Nephron progenitor cell (in vitro differentiated cells): ENCODE results near the gene RFX8.
A peak's percentile ranks its signal among the peaks of the same experiment; 100 is the strongest.

Source experiments
- DNase-seq: peaks from one replicate; pipeline ENCODE4 v3.0.0; 2021
- H3K27ac Mint-ChIP-seq: 2 replicates; pipeline ENCODE4 v1.8.0; 2021; ENCODE audit warnings: mild to moderate bottlenecking, moderate library complexity, mixed read lengths
- H3K27me3 Mint-ChIP-seq: 2 replicates; pipeline ENCODE4 v1.8.0; 2021; ENCODE audit warnings: mild to moderate bottlenecking, low read depth, mixed read lengths; ENCODE audit not compliant: poor library complexity
- H3K36me3 Mint-ChIP-seq: 2 replicates; pipeline ENCODE4 v1.8.0; 2021; ENCODE audit warnings: low read depth, mixed read lengths
- H3K4me1 Mint-ChIP-seq: 2 replicates; pipeline ENCODE4 v1.8.0; 2021; ENCODE audit warnings: mixed read lengths
- H3K4me3 Mint-ChIP-seq: 2 replicates; pipeline ENCODE4 v1.8.0; 2021; ENCODE audit warnings: mild to moderate bottlenecking, moderate library complexity, mixed read lengths
- H3K9me3 Mint-ChIP-seq: 2 replicates; pipeline ENCODE4 v1.8.0; 2021; ENCODE audit warnings: mild to moderate bottlenecking, moderate library complexity, mixed read lengths
- TF ChIP-seq, protein P1 (sequence below): fragments of 200-600 bp; sonication (generic); IDR thresholded peaks from 2 replicates; pipeline ENCODE4 v1.5.0; 2021; ENCODE audit warnings: antibody characterized with exemption

The RFX8 gene

DNA sequence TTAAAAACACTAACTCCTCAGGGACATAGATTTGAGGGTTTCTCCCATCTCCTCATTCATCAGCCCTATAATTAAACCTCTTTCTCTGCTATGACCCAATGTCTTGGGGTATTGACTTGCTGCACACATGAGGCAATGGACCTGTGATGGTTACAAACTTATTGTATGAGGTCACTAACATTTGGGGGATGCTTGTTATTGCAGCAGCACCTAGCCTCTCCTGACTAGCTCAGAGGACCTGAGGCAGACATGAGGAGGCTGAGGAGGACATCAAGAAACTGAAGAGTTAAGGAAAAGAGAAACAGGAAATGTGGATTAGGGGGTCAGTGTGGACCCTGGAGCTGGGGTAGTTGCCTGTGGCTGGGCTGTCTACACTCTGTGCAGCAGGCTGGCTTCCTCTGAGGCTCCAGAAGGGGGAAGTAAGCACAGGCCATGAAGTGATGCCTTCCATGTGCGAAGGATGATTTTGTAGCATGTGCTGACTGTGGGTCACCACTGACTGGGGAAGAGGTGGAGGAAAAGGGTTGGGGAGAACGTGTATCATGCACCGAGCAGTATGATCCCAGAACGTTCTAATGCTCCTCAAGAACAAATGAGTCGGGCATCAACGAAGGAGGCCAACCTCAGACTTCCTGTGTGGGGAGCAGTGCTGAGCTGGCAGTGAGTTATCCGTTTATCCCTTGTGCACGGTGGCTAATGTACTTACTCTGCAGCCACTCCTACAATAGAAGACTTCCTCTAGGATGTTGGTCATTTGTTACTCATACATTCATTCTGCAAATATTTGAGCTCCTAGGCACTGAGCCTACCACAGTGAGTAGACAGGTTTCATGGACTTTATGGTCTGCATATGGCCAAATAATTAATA is 42.1 kb upstream of the RFX8 start:
- no peak for DNase-seq
- peaks cover 29% of the 10 kb centered on the region for H3K4me1 Mint-ChIP-seq
- H3K27ac Mint-ChIP-seq: no peak overlapping the region
- no peak overlapping the region for H3K4me3 Mint-ChIP-seq
- no peaks in the 10 kb centered on the region for H3K36me3 Mint-ChIP-seq
- peaks cover 13% of the 10 kb centered on the region for H3K9me3 Mint-ChIP-seq
- H3K27me3 Mint-ChIP-seq: no peaks in the 10 kb centered on the region
- TF ChIP-seq, protein P1, sequence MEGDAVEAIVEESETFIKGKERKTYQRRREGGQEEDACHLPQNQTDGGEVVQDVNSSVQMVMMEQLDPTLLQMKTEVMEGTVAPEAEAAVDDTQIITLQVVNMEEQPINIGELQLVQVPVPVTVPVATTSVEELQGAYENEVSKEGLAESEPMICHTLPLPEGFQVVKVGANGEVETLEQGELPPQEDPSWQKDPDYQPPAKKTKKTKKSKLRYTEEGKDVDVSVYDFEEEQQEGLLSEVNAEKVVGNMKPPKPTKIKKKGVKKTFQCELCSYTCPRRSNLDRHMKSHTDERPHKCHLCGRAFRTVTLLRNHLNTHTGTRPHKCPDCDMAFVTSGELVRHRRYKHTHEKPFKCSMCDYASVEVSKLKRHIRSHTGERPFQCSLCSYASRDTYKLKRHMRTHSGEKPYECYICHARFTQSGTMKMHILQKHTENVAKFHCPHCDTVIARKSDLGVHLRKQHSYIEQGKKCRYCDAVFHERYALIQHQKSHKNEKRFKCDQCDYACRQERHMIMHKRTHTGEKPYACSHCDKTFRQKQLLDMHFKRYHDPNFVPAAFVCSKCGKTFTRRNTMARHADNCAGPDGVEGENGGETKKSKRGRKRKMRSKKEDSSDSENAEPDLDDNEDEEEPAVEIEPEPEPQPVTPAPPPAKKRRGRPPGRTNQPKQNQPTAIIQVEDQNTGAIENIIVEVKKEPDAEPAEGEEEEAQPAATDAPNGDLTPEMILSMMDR: no peak

- Mint-ChIP-seq H3K4me1 (peaks cover 29% of the 10 kb centered on the region), H3K9me3 (peaks cover 13% of the 10 kb centered on the region), H3K36me3 (no peaks in the 10 kb centered on the region), H3K4me3 (no peak overlapping the region), H3K27ac (no peak overlapping the region), H3K27me3 (no peaks in the 10 kb centered on the region)
- no peak for DNase-seq
- TF ChIP-seq, protein P1: no peak
Observed at GRCh38 chr2:101516349-101516748, 41.4 kb upstream of the RFX8 start.

DNA sequence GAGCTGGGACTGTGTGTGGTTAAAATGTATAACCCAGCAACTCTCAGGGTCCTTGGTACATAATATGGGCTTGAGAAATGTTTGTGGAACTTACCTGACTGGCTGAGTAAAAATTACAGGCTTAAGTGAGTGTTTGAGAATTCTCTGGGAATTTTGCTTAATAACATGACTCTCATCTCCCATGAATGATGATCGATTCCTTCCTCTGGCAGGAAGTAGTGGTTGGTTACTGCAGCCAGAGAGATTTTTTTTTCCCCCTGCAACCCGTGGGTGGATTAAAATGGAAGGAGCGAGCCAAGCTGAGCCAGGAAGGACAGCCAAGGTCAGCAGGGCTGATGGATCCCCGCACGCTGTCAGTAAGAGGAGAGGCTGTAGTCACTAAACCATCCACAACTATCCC is 40.6 kb upstream of the RFX8 start:
- H3K36me3 Mint-ChIP-seq: no peaks in the 10 kb centered on the region
- no peaks in the 10 kb centered on the region for H3K27me3 Mint-ChIP-seq
- H3K27ac Mint-ChIP-seq: peak overlapping the region; percentile 72
- TF ChIP-seq, protein P1: no peak
- peaks cover 28% of the 10 kb centered on the region for H3K4me1 Mint-ChIP-seq
- H3K4me3 Mint-ChIP-seq: no peak overlapping the region
- H3K9me3 Mint-ChIP-seq: peaks cover 13% of the 10 kb centered on the region
- DNase-seq: no peak

- no peak overlapping the region for H3K4me3 Mint-ChIP-seq
- no peaks in the 10 kb centered on the region for H3K36me3 Mint-ChIP-seq
- DNase-seq: no peak
- peaks cover 12% of the 10 kb centered on the region for H3K4me1 Mint-ChIP-seq
- peaks cover 13% of the 10 kb centered on the region for H3K9me3 Mint-ChIP-seq
- TF ChIP-seq, protein P1: no peak
- no peak overlapping the region for H3K27ac Mint-ChIP-seq
- H3K27me3 Mint-ChIP-seq: peaks cover 1% of the 10 kb centered on the region
Observed at GRCh38 chr2:101512993-101513392, 38.1 kb upstream of the RFX8 start.

DNA sequence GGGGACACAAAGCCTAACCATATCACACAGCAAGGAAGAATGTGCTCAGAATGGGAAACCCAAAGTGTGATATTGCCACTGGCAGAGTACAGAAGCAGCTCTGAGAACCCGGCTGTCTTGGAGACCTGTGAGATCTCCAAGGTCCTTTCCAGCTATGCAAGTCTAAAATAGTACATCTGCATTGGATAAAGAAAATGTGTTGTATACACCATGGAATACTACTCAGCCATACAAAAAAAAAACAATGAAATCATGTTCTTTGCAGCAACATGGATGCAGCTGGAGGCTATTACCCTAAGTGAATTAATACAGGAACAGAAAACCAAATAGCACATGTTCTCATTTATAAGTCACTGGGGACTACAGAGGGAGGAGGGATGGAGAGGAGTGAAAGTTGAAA is 36.5 kb upstream of the RFX8 start:
- TF ChIP-seq, protein P1: no peak
- no peak for DNase-seq
- Mint-ChIP-seq H3K4me1 (peaks cover 8% of the 10 kb centered on the region), H3K9me3 (peaks cover 13% of the 10 kb centered on the region), H3K27me3 (peaks cover 2% of the 10 kb centered on the region), H3K36me3 (no peaks in the 10 kb centered on the region), H3K27ac (no peak overlapping the region), H3K4me3 (no peak overlapping the region)
